HG03342 (cell line): ENCODE results near the gene TVP23C.

Experiments used
- ATAC-seq: cut with Tn5 transposase; IDR thresholded peaks from one replicate; pipeline ENCODE4 v1.9.1; 2021; ENCODE audit warnings: mild to moderate bottlenecking, moderate library complexity; ENCODE audit not compliant: unreplicated experiment

The TVP23C gene

DNA sequence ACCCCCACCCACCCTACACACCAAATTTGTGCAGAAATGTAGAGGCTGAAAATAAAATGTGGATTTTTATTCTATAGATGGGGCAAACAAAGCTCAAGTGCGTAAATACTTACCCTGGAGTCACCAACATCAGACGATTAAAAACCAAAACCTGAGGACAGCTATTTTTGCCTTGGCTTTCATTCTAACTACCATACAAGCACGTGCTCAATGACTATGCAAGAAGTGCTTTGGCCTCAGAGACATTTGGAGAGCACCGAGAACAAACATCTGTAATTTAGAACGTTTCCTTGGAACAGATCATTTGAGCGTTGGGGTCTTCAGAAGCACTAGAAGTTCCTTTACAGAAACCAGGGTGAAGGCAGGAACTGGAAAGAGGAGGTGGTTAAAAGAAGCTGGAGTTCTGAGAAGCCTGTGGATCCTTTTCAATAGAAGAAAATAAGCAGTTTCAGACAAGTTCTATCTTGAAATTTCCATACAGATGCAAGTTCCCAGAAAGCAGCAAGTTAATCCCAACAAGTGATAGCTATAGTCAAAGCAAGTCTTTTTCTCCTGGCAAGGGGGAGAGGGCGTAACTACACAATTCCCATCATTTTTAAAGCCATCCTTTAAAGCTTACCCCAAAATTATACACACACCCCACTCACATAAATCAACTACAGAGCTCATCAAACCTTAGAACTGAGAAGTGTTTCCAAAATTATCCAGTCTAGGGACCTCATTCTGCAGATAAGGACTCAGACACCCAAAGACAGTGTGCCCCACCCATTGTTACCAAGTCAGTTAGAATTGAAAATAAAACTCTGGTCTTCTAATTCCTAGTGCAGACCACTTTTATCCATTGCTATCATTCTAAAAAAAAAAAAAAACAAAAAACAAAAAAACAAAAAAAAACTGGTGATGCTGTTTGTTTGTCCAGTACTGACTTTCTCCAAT is 66.3 kb downstream of the TVP23C start:
- no peak for ATAC-seq

DNA sequence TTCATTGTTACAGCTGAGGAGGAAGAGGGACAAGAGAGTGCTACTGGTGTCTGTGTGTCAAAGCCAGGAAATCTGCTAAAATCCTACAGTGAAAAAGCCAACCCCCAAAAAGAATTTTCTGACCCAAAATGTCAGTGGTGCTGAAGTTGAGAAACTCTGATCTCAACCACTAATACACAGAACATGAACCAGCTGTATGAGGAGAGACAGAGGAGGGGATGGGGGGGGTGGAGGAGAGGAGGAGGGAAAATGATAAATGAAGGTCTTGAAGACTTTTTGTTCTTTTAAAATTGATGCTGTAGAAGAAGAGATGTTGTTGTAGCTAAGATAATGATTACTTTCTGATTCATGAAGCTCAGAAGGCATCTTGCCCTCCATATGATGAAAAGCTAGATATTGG is 68.5 kb downstream of the TVP23C start:
- no peak for ATAC-seq

DNA sequence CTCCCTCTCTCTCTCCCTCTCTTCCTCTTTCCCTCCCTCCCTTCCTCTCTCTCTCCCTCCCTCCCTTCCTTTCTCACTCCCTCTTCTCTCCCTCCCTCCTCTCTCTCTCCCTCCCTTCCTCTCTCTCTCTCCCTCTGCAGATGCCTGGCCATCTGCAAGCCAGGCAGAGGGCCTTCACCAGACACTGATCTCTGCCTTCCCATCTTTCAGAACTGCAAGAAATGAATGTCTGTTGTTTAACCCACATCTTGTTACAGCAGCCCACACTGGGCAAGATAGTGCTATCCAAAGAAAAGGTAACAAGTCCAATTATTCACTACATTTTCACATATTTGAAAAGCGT is 69.6 kb downstream of the TVP23C start:
- ATAC-seq: no peak

DNA sequence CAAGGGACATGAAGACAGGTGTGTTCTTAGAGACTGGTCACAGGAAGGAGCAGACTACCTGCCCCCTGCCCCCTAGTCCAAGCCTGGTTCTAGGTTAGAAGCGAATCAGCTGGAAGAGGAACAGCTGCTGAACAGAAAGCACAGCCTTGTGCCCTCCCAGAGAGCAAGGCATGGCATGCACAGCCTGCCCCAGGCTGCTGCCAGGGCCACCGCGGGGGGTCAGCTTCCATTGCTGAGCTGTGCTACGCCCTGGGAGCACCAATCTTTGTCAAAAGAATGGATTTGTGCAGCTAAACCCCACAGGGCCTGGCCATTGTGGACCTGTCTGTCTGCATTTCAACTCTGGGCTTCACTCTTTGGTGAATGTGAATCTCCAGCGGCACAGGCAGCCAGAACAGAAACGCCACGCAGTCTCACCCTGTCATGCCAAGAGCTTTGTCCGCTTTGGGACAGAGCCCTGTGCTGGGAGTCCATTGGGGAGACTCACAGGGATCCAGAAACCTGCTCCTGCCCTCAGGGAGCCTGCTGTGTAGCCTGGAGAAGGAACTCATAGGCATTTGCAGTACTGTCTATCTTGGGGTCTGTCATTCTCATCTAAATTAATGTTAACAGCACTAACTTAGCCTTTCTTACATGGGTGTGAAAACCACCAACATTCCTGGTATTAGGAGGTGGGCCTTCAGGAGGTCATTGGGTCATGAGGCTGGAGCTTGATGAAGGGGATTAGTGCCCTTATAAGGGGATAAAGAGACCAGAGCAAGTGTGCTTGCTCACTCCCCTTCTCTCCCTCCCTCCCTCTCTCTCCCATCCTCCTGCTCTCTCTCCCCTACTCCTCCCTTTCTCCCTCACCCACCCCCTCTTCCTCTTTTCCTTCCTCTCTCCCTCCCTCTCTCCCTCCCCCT is 70.2 kb downstream of the TVP23C start:
- no peak for ATAC-seq

DNA sequence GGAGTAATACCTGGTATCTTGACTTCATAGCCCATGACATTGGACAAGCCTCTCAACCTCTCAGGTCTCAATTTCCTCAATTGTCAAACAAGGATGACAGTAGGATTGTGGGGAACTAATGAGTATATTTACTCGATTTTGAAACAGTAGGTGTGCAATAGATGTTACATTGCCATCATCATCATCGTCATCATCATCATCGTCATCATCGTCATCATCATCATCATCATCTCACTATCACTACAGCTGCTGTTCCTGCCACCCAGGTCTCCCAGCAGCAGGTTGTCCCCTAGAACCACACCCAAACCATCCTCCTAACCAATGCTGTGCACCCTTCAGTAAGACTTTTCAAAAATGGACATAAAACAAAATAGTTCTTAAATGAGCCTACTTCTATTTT is 71.1 kb downstream of the TVP23C start:
- ATAC-seq: no peak

DNA sequence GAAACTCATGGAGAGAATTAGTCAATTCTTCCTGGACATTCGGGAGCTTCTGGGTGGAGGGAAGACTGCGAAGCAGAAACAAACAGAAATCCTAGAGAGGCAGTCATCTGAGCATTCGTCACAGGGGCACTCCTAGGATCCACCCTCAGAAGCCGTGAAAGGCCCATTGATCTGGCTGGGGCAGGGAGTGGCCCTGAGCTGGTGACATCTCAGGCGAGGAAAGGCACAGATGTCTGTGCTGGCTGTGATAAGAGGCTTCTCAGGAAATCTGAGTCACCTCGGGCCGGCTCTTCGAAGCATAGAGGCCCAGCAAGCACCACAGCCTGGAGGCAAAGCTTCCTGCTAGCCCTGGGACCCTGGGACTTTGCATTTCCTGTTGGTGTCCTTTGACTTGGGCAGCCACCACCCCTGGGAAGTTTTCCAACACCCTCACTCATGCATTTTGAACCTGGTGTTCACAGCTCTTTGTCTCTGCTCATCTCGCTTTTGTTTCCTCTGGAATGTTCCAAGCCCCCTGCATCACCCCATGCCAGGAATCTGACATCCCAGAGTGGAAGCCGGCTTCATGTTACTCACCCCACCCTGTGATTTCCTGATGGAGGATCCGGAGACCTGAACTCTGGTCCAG is 72.5 kb downstream of the TVP23C start:
- no peak for ATAC-seq

DNA sequence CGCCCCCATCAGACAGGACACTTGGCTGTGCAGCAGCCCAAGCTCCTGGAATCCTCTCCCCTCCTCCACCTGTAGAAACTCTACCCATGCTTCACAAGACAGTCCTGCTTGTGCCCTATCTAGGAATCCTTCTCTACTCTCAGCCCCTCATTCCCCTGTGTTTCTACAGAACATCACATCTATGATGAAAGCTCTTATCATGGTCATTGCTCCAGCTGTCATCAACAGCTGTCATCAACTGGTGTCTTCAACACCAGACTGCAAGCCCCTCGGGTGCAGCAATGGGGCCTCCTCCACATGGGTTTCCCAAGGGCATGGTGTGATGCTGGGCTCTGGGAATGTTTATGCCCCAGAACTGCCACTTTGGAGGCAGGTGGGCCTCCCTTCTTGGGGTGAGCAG is 74.7 kb downstream of the TVP23C start:
- ATAC-seq: no peak

DNA sequence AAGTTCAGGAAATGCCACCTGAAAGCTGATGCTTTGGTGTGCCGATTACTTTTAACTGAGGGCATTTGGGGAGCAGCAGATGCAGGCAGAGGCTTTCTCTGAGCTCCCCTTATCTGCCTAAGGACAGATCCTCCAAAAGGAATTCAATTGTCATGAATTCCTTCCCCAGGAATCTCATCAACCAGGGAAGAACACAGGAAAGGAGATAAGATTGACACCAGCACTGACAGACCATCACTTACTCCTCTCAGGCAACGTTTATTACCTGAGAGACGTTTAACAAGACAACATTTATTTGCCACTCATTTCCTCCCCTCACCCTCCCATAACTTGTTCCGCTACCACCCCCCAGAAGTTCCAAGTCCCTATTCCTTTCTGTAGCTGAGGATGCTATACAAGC is 78.2 kb downstream of the TVP23C start:
- no peak for ATAC-seq

DNA sequence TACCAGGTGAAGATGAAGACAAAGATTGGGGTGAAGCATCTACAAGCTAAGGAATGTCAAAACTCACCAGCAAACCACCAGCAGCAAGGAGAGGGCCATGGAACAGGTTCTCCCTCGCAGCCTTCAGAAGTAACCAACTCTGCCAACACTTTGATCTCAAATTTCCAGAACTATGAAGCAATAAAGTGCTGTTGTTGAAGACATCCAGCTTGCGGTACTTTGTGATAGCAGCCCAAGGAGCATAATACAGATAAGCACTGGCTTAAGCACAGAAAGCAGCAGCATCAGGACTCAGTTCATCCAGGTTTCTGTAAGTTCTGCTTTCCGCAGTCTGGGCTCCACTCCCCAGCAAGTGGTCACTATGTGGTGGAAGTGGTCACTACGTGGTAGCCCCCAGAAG is 79.9 kb downstream of the TVP23C start:
- ATAC-seq: no peak

DNA sequence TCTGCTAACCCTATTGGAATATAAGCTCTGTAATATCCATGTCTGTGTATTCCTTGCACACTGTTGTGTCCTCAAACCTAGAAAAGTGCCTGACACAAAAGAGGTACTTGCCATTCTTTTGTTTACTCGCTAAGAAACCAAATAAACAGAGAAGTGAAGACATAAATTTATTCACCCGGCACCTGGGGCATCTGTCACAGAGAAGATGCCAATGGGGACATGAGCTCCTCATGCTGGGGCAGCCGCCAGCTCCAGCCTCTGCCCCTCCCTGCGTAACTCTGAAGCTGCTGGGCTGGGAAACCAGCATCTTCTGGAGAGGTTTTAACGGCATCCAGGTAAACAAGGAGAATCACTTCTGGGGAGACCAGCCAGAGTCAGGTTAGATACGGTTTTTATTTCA is 80.8 kb downstream of the TVP23C start:
- no peak for ATAC-seq

DNA sequence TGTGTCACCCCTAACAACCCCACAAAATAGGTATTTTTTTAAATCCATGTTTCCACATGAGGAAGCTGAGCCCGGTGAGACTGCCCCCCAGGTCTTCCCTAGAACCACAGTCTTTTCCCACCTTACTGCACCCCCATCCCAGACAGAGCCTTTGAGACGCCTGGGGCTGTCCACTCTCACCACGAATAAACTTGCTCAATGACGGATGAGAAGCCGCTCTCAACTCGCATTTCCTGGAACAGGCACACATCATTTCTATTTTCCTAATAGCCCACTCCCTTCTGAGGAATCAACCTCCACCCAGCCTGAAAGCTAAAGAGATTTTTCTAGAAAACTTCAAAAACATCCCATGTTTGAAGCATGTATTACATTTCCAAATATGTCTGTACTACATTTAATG is 81.8 kb downstream of the TVP23C start:
- no peak for ATAC-seq

DNA sequence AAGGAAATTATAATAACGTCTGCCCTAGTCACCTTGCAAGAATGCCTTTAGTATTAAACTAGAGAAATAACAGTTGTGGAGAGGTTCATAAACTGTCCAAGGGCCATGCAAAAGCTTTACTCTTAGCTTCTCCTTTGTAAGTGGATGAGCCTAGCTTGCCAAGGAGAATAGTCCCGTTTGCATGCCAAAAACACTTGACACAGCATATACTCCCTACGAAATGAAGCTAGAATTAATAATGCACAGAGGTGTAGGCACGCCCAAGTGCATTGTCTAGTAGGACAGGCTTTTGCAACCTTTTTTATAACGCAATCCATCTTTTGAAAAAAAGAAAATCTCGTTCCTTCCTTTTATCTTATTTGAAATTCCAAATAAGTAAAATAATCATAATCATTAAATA is 83.1 kb downstream of the TVP23C start:
- ATAC-seq: no peak

DNA sequence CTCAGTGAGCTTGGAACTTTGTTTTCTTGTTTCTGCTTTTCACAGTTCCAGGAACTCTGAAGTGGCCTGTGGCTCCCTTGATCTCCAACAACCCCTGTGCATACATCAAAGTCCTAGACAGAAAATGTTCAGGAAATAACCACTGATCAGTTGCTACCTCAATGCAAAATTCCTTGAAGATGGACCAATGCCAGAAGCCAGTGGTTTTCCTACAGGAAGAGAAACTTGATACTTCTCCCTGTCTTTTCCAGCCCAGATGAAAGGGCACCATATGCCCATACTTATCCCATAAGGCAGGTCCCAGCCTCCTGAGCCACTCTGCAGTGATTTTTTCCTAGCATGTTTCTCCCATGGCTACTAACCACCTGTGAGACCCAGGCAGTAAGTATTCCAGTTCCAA is 83.6 kb downstream of the TVP23C start:
- no peak for ATAC-seq

DNA sequence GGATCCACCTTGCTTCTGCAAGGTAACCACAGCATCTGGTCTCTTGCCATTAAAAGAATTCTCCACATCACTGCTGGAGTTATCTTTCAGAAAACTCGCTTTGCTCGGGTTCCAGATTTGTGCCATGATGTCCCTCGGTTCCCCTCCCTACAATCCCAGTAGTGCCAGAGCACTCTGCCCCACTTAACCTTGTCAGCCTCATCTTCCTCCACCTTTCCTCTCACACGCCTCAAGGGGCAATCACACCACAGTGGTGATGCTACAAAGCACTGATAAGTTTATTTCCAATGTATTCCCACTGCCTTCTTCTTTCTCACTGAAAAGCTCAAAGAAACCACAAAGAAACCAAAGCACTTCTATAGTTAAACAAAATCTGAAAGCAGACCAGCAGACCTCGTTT is 84.4 kb downstream of the TVP23C start:
- ATAC-seq: no peak

DNA sequence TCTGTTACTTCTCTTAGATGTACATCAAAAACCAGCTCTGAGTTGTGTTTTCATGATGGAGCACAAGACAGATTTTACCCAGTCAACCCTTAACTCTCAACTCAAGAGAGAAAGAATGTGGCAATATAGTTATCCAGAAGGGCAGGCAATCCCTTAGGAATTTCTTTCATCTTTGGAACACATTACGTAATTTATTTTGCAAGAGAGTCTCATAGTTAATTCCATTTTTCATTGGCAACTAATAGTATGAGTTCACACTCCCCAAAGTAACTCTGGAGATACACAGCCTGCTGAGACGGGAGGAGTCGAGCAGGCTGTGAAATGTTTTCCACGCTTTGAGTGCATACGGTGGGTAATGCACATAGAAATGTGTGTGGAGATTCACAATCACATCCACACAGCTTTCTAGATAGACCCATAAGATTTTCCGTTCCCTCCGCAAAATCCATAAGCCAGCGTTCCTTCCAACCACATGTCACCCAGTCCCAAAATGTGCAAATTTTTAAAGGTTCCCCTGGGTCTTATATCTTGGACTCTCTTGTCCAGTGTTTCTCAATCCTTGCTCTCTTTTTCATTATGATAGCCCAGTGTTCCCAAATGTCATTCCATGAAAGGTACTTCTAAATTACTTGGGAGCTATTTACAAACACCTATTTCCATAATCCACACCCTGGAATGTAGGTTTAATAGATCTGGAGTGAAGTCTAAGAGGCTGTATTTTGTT is 87.5 kb downstream of the TVP23C start:
- no peak for ATAC-seq

DNA sequence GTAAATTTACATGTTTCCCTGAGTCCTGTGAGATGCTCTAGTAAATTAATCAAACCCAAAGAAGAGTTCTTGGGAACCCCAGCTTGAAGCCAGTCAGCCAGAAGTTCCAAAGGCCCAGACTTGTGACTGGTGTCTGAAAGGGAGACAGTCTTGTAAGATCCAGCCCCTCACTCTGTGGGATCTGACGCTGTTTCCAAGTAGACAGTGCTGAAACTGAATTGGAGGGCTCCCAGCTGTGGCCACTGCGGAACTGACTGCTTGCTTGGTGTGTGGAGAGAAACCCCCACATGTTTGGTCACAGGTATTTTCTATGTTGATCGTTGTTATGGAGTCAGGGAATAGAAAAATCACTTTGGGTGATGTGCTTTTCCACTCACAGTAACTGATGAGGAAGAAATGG is 90.4 kb downstream of the TVP23C start:
- no peak for ATAC-seq

DNA sequence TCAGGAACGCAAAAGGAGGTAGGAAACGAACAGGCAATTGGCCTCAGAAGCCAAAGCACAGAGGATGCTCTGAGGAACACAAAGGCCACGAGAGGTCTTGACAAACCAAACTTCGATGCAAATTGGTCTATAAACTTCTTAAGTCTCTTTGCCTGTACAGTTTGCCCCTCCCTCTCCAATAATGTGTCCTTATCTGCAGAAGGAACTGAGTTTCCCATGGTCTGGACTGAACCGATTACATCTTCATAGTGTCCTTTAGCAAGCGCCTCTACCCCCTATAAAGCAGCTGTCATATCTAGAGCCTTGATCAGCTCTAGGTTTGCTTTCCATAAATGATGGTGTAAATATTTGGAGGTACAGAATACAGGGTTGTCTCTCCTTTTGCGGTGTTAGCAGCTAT is 92.7 kb downstream of the TVP23C start:
- no peak for ATAC-seq

DNA sequence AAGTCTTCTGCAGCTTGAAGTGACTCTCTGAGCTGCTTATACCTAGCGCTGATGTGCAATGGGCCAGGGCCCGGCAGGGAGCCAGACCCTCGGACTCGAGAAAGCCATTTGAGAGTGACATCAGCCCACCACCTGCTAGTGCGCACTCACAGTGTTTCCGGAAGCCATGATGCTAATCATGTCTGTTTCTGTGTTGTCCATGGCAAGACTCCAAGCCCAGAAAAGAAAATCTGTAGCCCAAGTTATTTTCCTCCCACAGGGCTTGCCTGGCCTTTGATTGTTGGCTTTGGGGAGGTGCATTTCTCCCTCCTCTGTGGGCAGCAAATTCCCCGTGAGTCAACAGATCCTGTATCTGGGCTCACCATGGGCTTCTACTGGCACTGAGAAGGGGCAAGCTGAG is 94.0 kb downstream of the TVP23C start:
- ATAC-seq: no peak

DNA sequence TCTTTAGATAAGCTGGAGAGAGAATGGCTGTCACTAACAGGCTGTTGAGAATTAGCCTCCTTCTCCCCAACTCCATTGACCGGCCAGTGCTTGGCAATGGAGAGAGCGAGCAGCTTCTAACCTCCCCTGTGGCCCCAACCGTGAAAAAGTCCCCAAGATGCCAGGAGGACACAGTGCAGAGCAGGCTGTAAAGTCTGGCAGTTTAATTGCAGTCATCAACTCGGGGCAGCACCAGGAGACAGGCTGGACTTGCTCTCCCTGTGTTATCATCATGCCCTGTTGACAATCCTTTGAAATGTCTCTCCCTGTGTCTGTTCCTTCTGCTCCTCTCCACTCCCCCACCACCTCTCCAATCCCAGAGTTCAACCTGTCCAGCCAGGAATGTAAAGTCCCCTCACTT is 95.2 kb downstream of the TVP23C start:
- no peak for ATAC-seq

DNA sequence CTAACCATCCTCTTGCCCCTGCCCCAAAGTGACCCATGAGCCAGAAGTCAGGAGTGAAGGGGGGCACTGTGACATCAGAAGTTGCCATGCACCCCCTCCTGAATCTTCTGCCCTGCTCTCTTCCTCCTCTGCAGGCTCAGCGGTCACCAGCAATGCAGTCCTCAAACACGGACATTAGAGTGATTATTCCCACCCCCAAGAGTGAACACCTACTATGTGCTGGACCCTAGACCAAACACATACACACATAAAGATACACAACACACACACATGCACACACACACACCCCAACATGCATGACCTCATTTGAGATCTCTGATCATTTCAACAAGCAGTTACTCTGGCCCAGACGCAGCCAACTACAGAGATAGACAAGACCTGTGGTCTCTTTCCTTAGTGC is 95.7 kb downstream of the TVP23C start, which contains the start of gene CDRT4:
Gene CDRT4, minus strand, starts transcription at position 30 of the 400 bp plus-strand sequence. CDS start 27,383 bp downstream, outside the sequence.
- ATAC-seq: no peak

DNA sequence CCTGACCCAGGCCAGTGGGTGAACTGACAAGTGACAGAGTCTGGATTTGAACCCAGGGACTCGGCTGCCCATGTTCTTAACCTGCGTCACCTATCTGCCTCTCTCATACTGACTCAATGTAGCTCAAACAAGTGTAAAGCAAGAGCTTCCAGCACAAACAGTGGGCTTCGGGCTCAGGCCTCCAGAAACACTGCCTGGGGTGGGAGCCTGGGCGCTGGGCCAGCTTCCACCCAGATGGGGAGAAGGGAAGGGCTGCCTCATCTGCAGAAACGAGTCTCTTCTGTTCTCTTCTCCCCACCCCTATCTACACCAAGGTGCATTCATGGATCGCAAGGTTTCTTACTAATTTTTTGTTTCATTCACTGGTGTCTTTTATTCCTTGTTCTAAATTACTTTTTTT is 97.2 kb downstream of the TVP23C start:
- ATAC-seq: no peak
